Measurements from ENCODE around the gene CPNE2. TPM values are rescaled to one million over a fixed set of nuclear protein-coding genes. Genes with fewer than 3 reads are reported as not detected.

CPNE2 gene
- total and polyA plus RNA-seq, 10 of the 15 experiments (the other 5 are each of a cell fraction or from before 2014, with no cell fraction given) = 3.1 to 22.1 (median 9.9) TPM

- TF ChIP-seq CEBPZ (IDR thresholded peaks at IDR 0.05; ENCODE audit: low read depth, low read length) = no peak
- no peak for TF ChIP-seq HDAC2 (IDR thresholded peaks at IDR 0.05)
- 0 out of 2 replicates have a peak, but pooled peaks have one; percentile 3 for TF ChIP-seq RUNX3 (IDR thresholded peaks at IDR 0.05; ENCODE audit: low read length)
- TF ChIP-seq CTCF (IDR thresholded peaks at IDR 0.05 in 2 of 3, conservative IDR thresholded peaks at IDR 0.05 in 1 of 3; ENCODE audit: control insufficient read depth in 2 of 3, extremely low read depth in 1 of 3, insufficient read depth in 1 of 3, low read depth in 3 of 3, low read length in 3 of 3) = peak; percentile 61 to 82 (median 65)
- TF ChIP-seq RAD21 (IDR thresholded peaks at IDR 0.05; ENCODE audit: insufficient read depth, low read depth, low read length) = peak; percentile 96
- no peak for TF ChIP-seq SIX5 (IDR thresholded peaks at IDR 0.05; ENCODE audit: low read depth, low read length, severe bottlenecking)
- TF ChIP-seq PAX8 (IDR thresholded peaks at IDR 0.05) = no peak
- TF ChIP-seq SMC3 (IDR thresholded peaks at IDR 0.05; ENCODE audit: borderline replicate concordance, low read length) = peak; percentile 74; the same call in 1 of the 2 replicates
Observed at GRCh38 chr16:57167953-57168352, 75.6 kb downstream of the CPNE2 start (continued).
